H1 (cell line): ENCODE results near the gene ADCY2. TPM values are rescaled to one million over a fixed set of nuclear protein-coding genes. Genes with fewer than 3 reads are reported as not detected.

ENCODE experiments used
- POLR2AphosphoS5 ChIP-seq: IDR thresholded peaks from 2 replicates; pipeline ENCODE4 v1.6.1; 2011; ENCODE audit warnings: low read depth, low read length
- SP1 ChIP-seq: IDR thresholded peaks from 2 replicates; pipeline ENCODE4 v1.6.1; 2011; ENCODE audit warnings: low read depth, low read length
- TAF7 ChIP-seq: optimal IDR thresholded peaks from 2 replicates; pipeline ENCODE3; 2011; ENCODE audit warnings: low read depth, mild to moderate bottlenecking, inconsistent platforms, low read length, moderate library complexity, borderline replicate concordance
- polyA plus RNA-seq, 7 experiments: library from polyadenylated mRNA; depleted of rRNA in 3 of 7; stranded (reverse) in 5 of 7; unstranded in 2 of 7; fragments of >200 nt in 5 of 7; fragments of 200-250 nt in 2 of 7; gene quantifications; 1 replicate in 5 of 7; 2 replicates in 1 of 7; 4 replicates in 1 of 7; pipeline versions ENCODE4 v1.2.1 to v1.2.3, GENCODE V29; 2011 to 2013; ENCODE audit warnings: missing spikeins in 2 of 7, mixed read lengths in 2 of 7
- total RNA-seq: library from RNA; stranded (reverse); fragmentation: NEBNext Ultra II Directional; extraction: Animal tissue kit (Norgen Biotek cat#: 25700); gene quantifications from 2 replicates; pipeline ENCODE4 v1.2.1, GENCODE V29; 2021
- TF ChIP-seq, protein P1 (sequence below): fragments of 300-600 bp; sonication (generic); IDR thresholded peaks from 2 replicates; pipeline ENCODE4 v1.7.1; 2012; ENCODE audit warnings: low read length, moderate library complexity, mild to moderate bottlenecking, inconsistent platforms; ENCODE audit not compliant: insufficient replicate concordance

ADCY2 gene
- total and polyA plus RNA-seq, 2 of the 8 experiments (the other 6 are each of a cell fraction or from before 2014, with no cell fraction given) = 35.8 to 122 TPM

DNA sequence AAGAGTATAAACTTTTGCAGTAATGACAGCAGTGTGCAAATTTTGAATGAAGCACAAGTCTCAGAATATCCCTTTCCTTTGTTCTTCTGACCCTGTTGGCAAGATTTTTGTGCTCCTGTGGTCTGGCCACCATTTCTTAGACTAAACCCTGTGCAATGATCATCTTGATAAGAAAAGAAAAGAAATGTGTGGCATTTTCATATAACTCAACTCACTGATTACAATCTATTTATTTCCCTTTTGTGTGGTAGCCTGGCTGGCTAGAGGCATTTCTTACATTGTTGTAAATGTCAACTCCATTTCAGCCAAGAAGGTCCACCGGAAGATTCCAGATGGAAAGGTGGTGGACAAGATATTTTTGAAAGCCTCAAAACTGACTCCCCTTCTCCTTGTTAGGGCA lies 41.9 kb downstream of the ADCY2 start (continued):
- TF ChIP-seq, protein P1, sequence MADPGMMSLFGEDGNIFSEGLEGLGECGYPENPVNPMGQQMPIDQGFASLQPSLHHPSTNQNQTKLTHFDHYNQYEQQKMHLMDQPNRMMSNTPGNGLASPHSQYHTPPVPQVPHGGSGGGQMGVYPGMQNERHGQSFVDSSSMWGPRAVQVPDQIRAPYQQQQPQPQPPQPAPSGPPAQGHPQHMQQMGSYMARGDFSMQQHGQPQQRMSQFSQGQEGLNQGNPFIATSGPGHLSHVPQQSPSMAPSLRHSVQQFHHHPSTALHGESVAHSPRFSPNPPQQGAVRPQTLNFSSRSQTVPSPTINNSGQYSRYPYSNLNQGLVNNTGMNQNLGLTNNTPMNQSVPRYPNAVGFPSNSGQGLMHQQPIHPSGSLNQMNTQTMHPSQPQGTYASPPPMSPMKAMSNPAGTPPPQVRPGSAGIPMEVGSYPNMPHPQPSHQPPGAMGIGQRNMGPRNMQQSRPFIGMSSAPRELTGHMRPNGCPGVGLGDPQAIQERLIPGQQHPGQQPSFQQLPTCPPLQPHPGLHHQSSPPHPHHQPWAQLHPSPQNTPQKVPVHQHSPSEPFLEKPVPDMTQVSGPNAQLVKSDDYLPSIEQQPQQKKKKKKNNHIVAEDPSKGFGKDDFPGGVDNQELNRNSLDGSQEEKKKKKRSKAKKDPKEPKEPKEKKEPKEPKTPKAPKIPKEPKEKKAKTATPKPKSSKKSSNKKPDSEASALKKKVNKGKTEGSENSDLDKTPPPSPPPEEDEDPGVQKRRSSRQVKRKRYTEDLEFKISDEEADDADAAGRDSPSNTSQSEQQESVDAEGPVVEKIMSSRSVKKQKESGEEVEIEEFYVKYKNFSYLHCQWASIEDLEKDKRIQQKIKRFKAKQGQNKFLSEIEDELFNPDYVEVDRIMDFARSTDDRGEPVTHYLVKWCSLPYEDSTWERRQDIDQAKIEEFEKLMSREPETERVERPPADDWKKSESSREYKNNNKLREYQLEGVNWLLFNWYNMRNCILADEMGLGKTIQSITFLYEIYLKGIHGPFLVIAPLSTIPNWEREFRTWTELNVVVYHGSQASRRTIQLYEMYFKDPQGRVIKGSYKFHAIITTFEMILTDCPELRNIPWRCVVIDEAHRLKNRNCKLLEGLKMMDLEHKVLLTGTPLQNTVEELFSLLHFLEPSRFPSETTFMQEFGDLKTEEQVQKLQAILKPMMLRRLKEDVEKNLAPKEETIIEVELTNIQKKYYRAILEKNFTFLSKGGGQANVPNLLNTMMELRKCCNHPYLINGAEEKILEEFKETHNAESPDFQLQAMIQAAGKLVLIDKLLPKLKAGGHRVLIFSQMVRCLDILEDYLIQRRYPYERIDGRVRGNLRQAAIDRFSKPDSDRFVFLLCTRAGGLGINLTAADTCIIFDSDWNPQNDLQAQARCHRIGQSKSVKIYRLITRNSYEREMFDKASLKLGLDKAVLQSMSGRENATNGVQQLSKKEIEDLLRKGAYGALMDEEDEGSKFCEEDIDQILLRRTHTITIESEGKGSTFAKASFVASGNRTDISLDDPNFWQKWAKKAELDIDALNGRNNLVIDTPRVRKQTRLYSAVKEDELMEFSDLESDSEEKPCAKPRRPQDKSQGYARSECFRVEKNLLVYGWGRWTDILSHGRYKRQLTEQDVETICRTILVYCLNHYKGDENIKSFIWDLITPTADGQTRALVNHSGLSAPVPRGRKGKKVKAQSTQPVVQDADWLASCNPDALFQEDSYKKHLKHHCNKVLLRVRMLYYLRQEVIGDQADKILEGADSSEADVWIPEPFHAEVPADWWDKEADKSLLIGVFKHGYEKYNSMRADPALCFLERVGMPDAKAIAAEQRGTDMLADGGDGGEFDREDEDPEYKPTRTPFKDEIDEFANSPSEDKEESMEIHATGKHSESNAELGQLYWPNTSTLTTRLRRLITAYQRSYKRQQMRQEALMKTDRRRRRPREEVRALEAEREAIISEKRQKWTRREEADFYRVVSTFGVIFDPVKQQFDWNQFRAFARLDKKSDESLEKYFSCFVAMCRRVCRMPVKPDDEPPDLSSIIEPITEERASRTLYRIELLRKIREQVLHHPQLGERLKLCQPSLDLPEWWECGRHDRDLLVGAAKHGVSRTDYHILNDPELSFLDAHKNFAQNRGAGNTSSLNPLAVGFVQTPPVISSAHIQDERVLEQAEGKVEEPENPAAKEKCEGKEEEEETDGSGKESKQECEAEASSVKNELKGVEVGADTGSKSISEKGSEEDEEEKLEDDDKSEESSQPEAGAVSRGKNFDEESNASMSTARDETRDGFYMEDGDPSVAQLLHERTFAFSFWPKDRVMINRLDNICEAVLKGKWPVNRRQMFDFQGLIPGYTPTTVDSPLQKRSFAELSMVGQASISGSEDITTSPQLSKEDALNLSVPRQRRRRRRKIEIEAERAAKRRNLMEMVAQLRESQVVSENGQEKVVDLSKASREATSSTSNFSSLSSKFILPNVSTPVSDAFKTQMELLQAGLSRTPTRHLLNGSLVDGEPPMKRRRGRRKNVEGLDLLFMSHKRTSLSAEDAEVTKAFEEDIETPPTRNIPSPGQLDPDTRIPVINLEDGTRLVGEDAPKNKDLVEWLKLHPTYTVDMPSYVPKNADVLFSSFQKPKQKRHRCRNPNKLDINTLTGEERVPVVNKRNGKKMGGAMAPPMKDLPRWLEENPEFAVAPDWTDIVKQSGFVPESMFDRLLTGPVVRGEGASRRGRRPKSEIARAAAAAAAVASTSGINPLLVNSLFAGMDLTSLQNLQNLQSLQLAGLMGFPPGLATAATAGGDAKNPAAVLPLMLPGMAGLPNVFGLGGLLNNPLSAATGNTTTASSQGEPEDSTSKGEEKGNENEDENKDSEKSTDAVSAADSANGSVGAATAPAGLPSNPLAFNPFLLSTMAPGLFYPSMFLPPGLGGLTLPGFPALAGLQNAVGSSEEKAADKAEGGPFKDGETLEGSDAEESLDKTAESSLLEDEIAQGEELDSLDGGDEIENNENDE = no peak
- TF ChIP-seq SP1 (no peak), POLR2AphosphoS5 (no peak), TAF7 (no peak)
